Upper lobe of left lung (tissue), 4 donors: Measurements from ENCODE around the gene SRPK2.

Source experiments
- CTCF ChIP-seq, 6 experiments: fragments of 450-650 bp in 4 of 6; fragments of 200-600 bp in 2 of 6; sonication (generic) in 2 of 6; IDR thresholded peaks; one replicate each; pipeline ENCODE4 v1.5.1; 2016 to 2019; ENCODE audit warnings: antibody characterized with exemption in 6 of 6
- POLR2A ChIP-seq, 4 donors: fragments of 450-650 bp; IDR thresholded peaks; one replicate each; pipeline ENCODE4 v1.5.1; 2016 to 2017; ENCODE audit warnings: antibody characterized with exemption in 4 of 4, mild to moderate bottlenecking in 2 of 4
- POLR2AphosphoS5 ChIP-seq, 2 donors: sonication (generic); formaldehyde crosslinking; IDR thresholded peaks; one replicate each; pipeline ENCODE4 v1.5.1; 2017; ENCODE audit warnings: antibody characterized with exemption in 2 of 2

- TF ChIP-seq CTCF (IDR thresholded peaks at IDR 0.05) = no peak
- TF ChIP-seq POLR2A (IDR thresholded peaks at IDR 0.05) = no peak
- TF ChIP-seq POLR2AphosphoS5 (IDR thresholded peaks at IDR 0.05) = no peak
Observed at GRCh38 chr7:105267244-105267643, 121.5 kb downstream of the SRPK2 start.
